ENCODE measurements around the gene DDX17. TPM values are rescaled to one million over a fixed set of nuclear protein-coding genes. Genes with fewer than 3 reads are reported as not detected.

DDX17 gene
- total and polyA plus RNA-seq, 10 of the 15 experiments (the other 5 are each of a cell fraction or from before 2014, with no cell fraction given): 25.2 to 778 (median 266) TPM

DNA sequence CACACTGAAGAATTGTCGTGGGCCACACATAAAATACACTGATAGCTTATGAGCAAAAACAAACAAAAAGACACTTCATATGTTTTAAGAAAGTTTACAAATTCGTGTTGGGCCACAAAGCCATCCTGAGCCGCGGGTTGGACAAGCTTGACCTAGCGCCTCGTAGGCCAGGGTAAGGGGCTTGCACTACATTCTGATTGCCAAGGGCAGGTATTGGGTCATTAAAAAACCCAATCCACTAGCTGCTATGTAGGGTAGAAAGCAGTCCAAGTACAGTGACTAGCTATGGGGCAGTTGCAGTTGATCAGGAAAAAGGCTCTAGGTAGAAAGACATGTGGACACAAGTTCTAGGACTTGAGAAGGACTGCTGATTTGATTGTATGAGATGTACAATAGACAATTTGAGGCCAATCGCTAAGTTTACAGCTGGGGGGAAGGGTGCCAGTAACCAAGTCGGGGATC lies 24.2 kb downstream of the DDX17 start (continued):
- TF ChIP-seq, protein P1, sequence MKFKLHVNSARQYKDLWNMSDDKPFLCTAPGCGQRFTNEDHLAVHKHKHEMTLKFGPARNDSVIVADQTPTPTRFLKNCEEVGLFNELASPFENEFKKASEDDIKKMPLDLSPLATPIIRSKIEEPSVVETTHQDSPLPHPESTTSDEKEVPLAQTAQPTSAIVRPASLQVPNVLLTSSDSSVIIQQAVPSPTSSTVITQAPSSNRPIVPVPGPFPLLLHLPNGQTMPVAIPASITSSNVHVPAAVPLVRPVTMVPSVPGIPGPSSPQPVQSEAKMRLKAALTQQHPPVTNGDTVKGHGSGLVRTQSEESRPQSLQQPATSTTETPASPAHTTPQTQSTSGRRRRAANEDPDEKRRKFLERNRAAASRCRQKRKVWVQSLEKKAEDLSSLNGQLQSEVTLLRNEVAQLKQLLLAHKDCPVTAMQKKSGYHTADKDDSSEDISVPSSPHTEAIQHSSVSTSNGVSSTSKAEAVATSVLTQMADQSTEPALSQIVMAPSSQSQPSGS (IDR thresholded peaks at IDR 0.05; ENCODE audit: low read length): peak; percentile 30; the same call in 1 of the 2 replicates
- TF ChIP-seq, protein P2, sequence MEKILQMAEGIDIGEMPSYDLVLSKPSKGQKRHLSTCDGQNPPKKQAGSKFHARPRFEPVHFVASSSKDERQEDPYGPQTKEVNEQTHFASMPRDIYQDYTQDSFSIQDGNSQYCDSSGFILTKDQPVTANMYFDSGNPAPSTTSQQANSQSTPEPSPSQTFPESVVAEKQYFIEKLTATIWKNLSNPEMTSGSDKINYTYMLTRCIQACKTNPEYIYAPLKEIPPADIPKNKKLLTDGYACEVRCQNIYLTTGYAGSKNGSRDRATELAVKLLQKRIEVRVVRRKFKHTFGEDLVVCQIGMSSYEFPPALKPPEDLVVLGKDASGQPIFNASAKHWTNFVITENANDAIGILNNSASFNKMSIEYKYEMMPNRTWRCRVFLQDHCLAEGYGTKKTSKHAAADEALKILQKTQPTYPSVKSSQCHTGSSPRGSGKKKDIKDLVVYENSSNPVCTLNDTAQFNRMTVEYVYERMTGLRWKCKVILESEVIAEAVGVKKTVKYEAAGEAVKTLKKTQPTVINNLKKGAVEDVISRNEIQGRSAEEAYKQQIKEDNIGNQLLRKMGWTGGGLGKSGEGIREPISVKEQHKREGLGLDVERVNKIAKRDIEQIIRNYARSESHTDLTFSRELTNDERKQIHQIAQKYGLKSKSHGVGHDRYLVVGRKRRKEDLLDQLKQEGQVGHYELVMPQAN (conservative IDR thresholded peaks at IDR 0.05): no peak
- no peak for TF ChIP-seq BCL11A (IDR thresholded peaks at IDR 0.05; ENCODE audit: low read depth, low read length)

DNA sequence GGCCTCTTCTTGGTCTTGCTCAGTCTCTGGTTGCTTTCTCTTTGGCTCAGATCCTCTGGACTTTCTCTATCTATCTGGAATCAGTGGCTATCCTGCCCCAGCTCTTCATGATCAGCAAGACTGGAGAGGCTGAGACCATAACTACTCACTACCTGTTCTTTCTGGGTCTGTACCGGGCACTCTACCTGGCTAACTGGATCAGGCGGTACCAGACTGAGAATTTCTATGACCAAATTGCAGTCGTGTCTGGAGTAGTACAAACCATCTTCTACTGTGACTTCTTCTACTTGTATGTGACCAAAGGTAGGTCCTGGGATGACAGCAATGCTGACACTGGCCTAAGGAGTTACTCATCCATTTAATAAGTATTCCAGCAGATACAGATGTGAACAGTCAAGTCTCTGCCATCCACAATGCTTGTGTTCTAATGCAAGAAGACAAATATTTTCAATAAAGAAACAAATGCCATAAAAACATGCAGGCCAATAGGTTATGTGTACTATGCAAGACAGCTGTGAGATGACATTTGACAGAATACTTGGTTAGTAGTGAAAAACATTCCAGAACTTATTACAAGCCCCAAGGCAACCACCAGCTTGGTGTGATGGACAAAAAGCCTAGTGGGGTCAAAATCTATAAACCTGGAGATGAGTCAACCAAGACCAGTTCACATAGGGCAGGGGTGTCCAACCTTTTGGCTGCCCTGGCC lies 24.8 kb downstream of the DDX17 start:
- no TSS peak for BruUV-seq (replicated peaks)
- POLR2A ChIA-PET: interaction anchor here (0.5 kb wide), 1 partner anchor 21 kb away, joined by 4 read pairs; no protein-coding TSS in a partner anchor
- Histone ChIP-seq H3K27ac (ENCODE audit: control insufficient read depth, insufficient read depth) (no peak overlapping the region), H4K20me1 (ENCODE audit: control insufficient read depth, insufficient read depth) (no peaks in the 10 kb centered on the region; the same call in 1 of the 2 replicates), H3K36me3 (ENCODE audit: control insufficient read depth in 2 of 2, insufficient read depth in 2 of 2, low read length in 1 of 2) (peaks cover 9 to 32% of the 10 kb centered on the region in 2 experiments), H3K4me1 (ENCODE audit: control insufficient read depth, insufficient read depth, low read length) (no peaks in the 10 kb centered on the region), H2AFZ (ENCODE audit: control insufficient read depth, low read depth, low read length) (no peak overlapping the region), H3K9ac (ENCODE audit: control insufficient read depth, insufficient read depth, low read length) (no peak overlapping the region), H3K79me2 (ENCODE audit: control insufficient read depth, insufficient read depth, low read length) (no peaks in the 10 kb centered on the region), H3K4me2 (ENCODE audit: control insufficient read depth, insufficient read depth) (no peak overlapping the region), H3K9me3 (replicated peaks; ENCODE audit: control insufficient read depth, insufficient read depth, low read length) (no peaks in the 10 kb centered on the region), H3K4me3 (no peak overlapping the region), H3K27me3 (replicated peaks in 1 of 2; ENCODE audit: control insufficient read depth in 2 of 2, insufficient read depth in 2 of 2, low read length in 1 of 2) (no peaks in the 10 kb centered on the region)
- FAIRE-seq: no peak
- DNase-seq (ENCODE audit: low read depth, low spot score): no peak
- WGBS (ENCODE audit: insufficient coverage, insufficient replicate concordance, low lambda C conversion rate, missing lambda C conversion rate): 98% methylated on average over 3 of the region's 3 CpGs
- intact Hi-C loops (cut with micrococcal nuclease; ENCODE audit: unreplicated experiment) (loop anchor here (10.0 kb wide), 1 partner anchor 427 kb away; the partner anchor contains the start of gene PICK1), in situ Hi-C loops (cut with MboI) (no loop called here)
- SMC1A ChIA-PET (ENCODE audit: uncharacterized antibody, unreplicated experiment): interaction anchor here (1.6 kb wide), 1 partner anchor 10 kb away, joined by 6 read pairs; no protein-coding TSS in a partner anchor
- no peak; the same call in 2 of the 3 replicates for ATAC-seq
- RAD21 ChIA-PET (ENCODE audit: unreplicated experiment): no interaction called here
- CTCF ChIA-PET: interaction anchor here (0.6 kb wide), 1 partner anchor 591 kb away, joined by 3 read pairs; no protein-coding TSS in a partner anchor
- 0 out of 2 replicates have a peak, but pooled peaks have one; percentile 31 for TF ChIP-seq POLR2A (IDR thresholded peaks at IDR 0.05; ENCODE audit: low read depth, low read length)
- TF ChIP-seq, protein P3, sequence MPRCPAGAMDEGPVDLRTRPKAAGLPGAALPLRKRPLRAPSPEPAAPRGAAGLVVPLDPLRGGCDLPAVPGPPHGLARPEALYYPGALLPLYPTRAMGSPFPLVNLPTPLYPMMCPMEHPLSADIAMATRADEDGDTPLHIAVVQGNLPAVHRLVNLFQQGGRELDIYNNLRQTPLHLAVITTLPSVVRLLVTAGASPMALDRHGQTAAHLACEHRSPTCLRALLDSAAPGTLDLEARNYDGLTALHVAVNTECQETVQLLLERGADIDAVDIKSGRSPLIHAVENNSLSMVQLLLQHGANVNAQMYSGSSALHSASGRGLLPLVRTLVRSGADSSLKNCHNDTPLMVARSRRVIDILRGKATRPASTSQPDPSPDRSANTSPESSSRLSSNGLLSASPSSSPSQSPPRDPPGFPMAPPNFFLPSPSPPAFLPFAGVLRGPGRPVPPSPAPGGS (IDR thresholded peaks at IDR 0.05; ENCODE audit: borderline replicate concordance, insufficient read depth, low read depth, low read length, poor library complexity, severe bottlenecking): peak; percentile 31
- TF ChIP-seq PML (IDR thresholded peaks at IDR 0.05; ENCODE audit: low read length): 0 out of 2 replicates have a peak, but pooled peaks have one; percentile 66
- TF ChIP-seq, protein P4, sequence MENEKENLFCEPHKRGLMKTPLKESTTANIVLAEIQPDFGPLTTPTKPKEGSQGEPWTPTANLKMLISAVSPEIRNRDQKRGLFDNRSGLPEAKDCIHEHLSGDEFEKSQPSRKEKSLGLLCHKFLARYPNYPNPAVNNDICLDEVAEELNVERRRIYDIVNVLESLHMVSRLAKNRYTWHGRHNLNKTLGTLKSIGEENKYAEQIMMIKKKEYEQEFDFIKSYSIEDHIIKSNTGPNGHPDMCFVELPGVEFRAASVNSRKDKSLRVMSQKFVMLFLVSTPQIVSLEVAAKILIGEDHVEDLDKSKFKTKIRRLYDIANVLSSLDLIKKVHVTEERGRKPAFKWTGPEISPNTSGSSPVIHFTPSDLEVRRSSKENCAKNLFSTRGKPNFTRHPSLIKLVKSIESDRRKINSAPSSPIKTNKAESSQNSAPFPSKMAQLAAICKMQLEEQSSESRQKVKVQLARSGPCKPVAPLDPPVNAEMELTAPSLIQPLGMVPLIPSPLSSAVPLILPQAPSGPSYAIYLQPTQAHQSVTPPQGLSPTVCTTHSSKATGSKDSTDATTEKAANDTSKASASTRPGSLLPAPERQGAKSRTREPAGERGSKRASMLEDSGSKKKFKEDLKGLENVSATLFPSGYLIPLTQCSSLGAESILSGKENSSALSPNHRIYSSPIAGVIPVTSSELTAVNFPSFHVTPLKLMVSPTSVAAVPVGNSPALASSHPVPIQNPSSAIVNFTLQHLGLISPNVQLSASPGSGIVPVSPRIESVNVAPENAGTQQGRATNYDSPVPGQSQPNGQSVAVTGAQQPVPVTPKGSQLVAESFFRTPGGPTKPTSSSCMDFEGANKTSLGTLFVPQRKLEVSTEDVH (IDR thresholded peaks at IDR 0.05; ENCODE audit: low read depth, partially characterized antibody): no peak
- no peak for TF ChIP-seq PAX8 (IDR thresholded peaks at IDR 0.05)
- no peak for TF ChIP-seq CBFB (IDR thresholded peaks at IDR 0.05; ENCODE audit: low read depth)
- TF ChIP-seq, protein P5, sequence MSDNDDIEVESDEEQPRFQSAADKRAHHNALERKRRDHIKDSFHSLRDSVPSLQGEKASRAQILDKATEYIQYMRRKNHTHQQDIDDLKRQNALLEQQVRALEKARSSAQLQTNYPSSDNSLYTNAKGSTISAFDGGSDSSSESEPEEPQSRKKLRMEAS (IDR thresholded peaks at IDR 0.05; ENCODE audit: low read depth, low read length): no peak
- no peak for TF ChIP-seq ZNF274 (IDR thresholded peaks at IDR 0.05; ENCODE audit: insufficient read depth, insufficient read length)
- TF ChIP-seq SUPT20H (IDR thresholded peaks at IDR 0.05; ENCODE audit: borderline replicate concordance, control insufficient read depth, low read depth, low read length): no peak
- no peak for TF ChIP-seq YY1 (IDR thresholded peaks at IDR 0.05; ENCODE audit: low read depth, low read length)
